AG08395 (cell line): ENCODE measurements around the gene PRR12.
A peak's percentile ranks its signal among the peaks of the same experiment; 100 is the strongest.
"Not testable (repeated sequence)": the region's sequence is repeated elsewhere in the genome, so short reads cannot be mapped to it uniquely, and the experiment has no call there.

Experiments used
- DNase-seq: peaks from one replicate; pipeline ENCODE4 v3.0.0; 2012; ENCODE audit warnings: mixed read lengths, low spot score

PRR12 gene

GRCh38 chr19:49616532-49616931 lies 25.6 kb downstream of the PRR12 start:
- no peak for DNase-seq

- DNase-seq = no peak
Observed at GRCh38 chr19:49616945-49617344, 26.0 kb downstream of the PRR12 start.

GRCh38 chr19:49617860-49618259 lies 26.9 kb downstream of the PRR12 start:
- DNase-seq = not testable (repeated sequence)

GRCh38 chr19:49624967-49625910 lies 34.3 kb downstream of the PRR12 start:
- DNase-seq = no peak

GRCh38 chr19:49626226-49626625 lies 35.2 kb downstream of the PRR12 start:
- no peak for DNase-seq

- no peak for DNase-seq
Observed at GRCh38 chr19:49629659-49630058, 38.7 kb downstream of the PRR12 start.

- no peak for DNase-seq
Observed at GRCh38 chr19:49631014-49631588, 40.1 kb downstream of the PRR12 start.

- DNase-seq = no peak
Observed at GRCh38 chr19:49631610-49632192, 40.7 kb downstream of the PRR12 start.

GRCh38 chr19:49632576-49632975 lies 41.6 kb downstream of the PRR12 start:
- no peak for DNase-seq

- DNase-seq = not testable (repeated sequence)
Observed at GRCh38 chr19:49633273-49633672, 42.3 kb downstream of the PRR12 start.

- DNase-seq = no peak
Observed at GRCh38 chr19:49635530-49636232, 44.7 kb downstream of the PRR12 start.

- no peak for DNase-seq
Observed at GRCh38 chr19:49636233-49636932, 45.4 kb downstream of the PRR12 start.

- peak; percentile 85 for DNase-seq
Observed at GRCh38 chr19:49637821-49638738, 47.1 kb downstream of the PRR12 start.

GRCh38 chr19:49639401-49640112 lies 48.6 kb downstream of the PRR12 start:
- DNase-seq = peak; percentile 4

- DNase-seq = peak; percentile 97
Observed at GRCh38 chr19:49640113-49640898, 49.3 kb downstream of the PRR12 start, which contains the start of gene RRAS. RRAS (minus strand) TSS chr19:49640143; CDS start chr19:49640098, 45 bp downstream.

GRCh38 chr19:49641688-49642491 lies 50.9 kb downstream of the PRR12 start, which contains the start of gene SCAF1:
SCAF1 (plus strand) TSS chr19:49642209; CDS start chr19:49645027, 2,818 bp downstream.
- DNase-seq = peak; percentile 98

- DNase-seq = no peak
Observed at GRCh38 chr19:49642492-49643035, 51.6 kb downstream of the PRR12 start.

GRCh38 chr19:49643466-49643865 lies 52.5 kb downstream of the PRR12 start:
- DNase-seq = no peak
